RWPE1 (cell line): ENCODE data around the gene FGFR3.

ENCODE experiments used
- CTCF ChIA-PET: fragments of 350-600 bp; sonication (Branson Sonifier 250); formaldehyde crosslinking; extraction: SDS; loops from one replicate; lab custom pipeline; 2021; lab: Yijun Ruan, JAX
- POLR2A ChIA-PET: fragments of 400-600 bp; formaldehyde crosslinking; extraction: SDS; loops from one replicate; lab custom pipeline; 2020; ENCODE audit warnings: antibody characterized with exemption; ENCODE audit not compliant: low non-redundant PET; lab: Yijun Ruan, JAX
- DNase-seq: peaks from one replicate; pipeline ENCODE4 v3.0.0; 2012; ENCODE audit warnings: low spot score
- H3K27ac ChIP-seq: fragments of 450-650 bp; 2 replicates; pipeline ENCODE4 v1.5.1; 2017
- TF ChIP-seq, protein P1 (sequence below): fragments of 450-650 bp; conservative IDR thresholded peaks from 2 replicates; pipeline ENCODE4 v1.5.1; 2017; ENCODE audit warnings: low read depth, mild to moderate bottlenecking

FGFR3 gene

DNA sequence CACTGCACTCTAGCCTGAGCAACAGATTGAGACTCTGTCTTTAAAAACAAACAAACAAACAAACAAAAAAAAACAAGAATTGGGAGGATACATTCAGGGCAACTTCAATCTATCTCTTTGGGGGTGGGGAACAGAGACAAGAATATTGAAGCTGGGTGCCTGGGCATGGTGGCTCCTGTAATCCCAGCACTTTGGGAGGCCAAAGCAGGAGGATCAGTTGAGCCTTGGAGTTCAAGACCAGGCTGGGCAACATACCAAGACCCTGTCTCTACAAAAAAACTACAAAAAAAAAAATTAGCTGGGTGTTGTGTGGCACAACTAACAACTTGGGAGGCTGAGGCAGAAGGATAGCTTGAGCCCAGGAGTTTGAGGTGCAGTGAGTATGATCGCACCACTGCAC, 61.7 kb downstream of the FGFR3 start:
- ChIA-PET CTCF (interaction anchor here (0.6 kb wide), 3 partner anchors 9 to 610 kb away, joined by 3 to 4 read pairs (median 3); no protein-coding TSS in a partner anchor), POLR2A (no interaction called here)
- DNase-seq, result no peak
- TF ChIP-seq, protein P1, sequence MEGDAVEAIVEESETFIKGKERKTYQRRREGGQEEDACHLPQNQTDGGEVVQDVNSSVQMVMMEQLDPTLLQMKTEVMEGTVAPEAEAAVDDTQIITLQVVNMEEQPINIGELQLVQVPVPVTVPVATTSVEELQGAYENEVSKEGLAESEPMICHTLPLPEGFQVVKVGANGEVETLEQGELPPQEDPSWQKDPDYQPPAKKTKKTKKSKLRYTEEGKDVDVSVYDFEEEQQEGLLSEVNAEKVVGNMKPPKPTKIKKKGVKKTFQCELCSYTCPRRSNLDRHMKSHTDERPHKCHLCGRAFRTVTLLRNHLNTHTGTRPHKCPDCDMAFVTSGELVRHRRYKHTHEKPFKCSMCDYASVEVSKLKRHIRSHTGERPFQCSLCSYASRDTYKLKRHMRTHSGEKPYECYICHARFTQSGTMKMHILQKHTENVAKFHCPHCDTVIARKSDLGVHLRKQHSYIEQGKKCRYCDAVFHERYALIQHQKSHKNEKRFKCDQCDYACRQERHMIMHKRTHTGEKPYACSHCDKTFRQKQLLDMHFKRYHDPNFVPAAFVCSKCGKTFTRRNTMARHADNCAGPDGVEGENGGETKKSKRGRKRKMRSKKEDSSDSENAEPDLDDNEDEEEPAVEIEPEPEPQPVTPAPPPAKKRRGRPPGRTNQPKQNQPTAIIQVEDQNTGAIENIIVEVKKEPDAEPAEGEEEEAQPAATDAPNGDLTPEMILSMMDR, result no peak
- peak overlapping the region; percentile 89 for H3K27ac ChIP-seq

- ChIA-PET POLR2A (no interaction called here), CTCF (interaction anchor here (0.6 kb wide), 2 partner anchors 107 to 611 kb away, joined by 3 to 4 read pairs; no protein-coding TSS in a partner anchor)
- TF ChIP-seq, protein P1, result no peak
- DNase-seq, result no peak
- peak overlapping the region; percentile 89 for H3K27ac ChIP-seq
Measured at GRCh38 chr4:1855333-1856070, 62.4 kb downstream of the FGFR3 start.

DNA sequence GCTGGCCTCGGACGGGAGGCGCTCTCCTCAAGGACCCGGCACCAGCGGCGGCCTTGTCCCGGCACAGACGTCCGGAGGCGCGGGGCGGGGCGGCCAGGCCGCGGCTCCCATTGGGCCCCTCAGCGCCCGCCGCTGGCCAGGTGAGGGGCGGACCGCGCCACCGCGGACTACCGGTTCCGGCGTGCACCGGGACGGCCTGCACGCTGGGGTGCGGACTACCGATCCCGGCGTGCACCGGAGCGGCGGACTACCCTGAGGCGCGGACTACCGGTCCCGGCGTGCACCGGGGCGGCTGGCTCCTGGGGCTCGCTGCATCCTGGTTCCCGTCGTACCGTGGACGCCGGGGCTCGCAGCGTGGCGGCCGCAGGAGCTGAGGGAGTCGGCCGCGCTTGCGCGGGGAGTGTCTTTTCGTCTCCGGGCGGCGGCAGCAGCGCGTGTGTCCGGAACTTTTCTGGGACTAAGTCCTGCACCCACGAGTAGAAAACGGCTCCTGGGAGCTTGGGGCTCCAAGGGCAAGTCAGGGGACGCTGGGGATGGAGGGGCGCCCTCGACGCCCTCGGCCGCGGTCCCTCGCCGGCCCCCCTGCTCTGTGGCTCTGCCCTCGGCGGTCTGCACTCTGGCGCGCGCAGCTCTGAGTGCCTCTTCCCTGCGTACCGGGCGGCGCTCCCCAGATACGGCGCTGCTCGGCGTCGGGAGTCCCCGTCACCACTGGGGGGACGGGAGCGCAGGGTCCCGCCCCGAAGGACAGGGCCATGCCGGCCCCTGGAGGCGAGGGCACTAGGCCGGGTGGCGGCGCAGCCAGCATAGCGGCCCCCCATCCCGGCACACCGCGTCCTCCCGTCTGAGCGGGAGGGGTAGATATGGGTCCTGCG, 63.2 kb downstream of the FGFR3 start, which contains the start of gene LETM1:
Gene LETM1 (minus strand): TSS at position 86 of the 872 bp plus-strand sequence. CDS start 206 bp downstream, outside the sequence.
- peak; percentile 86 for DNase-seq
- peak within 1 kb of the TSS; percentile 89 for H3K27ac ChIP-seq
- CTCF ChIA-PET, result no interaction called here
- TF ChIP-seq, protein P1, result 0 out of 2 replicates have a peak, but pooled peaks have one; percentile 8
- POLR2A ChIA-PET, result interaction anchor here (0.6 kb wide), 1 partner anchor 8 kb away, joined by 4 read pairs; no protein-coding TSS in a partner anchor

- TF ChIP-seq, protein P1, result no peak
- ChIA-PET CTCF (no interaction called here), POLR2A (no interaction called here)
- DNase-seq, result peak; percentile 19
- H3K27ac ChIP-seq, result peak overlapping the region; percentile 89
Measured at GRCh38 chr4:1856943-1857699, 64.0 kb downstream of the FGFR3 start.

DNA sequence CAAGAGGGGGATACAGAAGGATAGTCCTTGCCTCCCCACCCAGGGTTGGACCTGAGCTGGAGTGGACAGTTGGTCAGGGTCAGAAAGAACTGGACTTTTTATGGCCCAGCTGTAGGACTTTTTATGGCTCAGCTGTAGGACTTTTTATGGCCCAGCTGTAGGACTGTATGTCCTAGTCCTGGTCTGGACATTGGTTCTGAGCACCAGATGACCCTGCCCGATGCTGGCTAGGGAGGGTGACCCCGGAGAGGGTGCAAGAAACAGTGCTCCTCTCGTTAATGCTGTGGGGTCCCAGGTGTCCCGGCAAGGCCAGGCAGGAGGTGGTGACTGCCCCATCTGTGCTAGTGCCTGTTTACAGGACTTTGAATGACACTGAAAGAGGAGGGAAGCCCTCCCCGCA, 64.8 kb downstream of the FGFR3 start:
- ChIA-PET CTCF (no interaction called here), POLR2A (no interaction called here)
- DNase-seq, result no peak
- TF ChIP-seq, protein P1, result no peak
- peak overlapping the region; percentile 89 for H3K27ac ChIP-seq
